HG03135 (cell line): ENCODE results near the gene SAE1.

Source experiments
- ATAC-seq: cut with Tn5 transposase; IDR thresholded peaks from one replicate; pipeline ENCODE4 v1.9.1; 2021; ENCODE audit warnings: mild to moderate bottlenecking, moderate library complexity; ENCODE audit not compliant: unreplicated experiment

SAE1 gene

DNA sequence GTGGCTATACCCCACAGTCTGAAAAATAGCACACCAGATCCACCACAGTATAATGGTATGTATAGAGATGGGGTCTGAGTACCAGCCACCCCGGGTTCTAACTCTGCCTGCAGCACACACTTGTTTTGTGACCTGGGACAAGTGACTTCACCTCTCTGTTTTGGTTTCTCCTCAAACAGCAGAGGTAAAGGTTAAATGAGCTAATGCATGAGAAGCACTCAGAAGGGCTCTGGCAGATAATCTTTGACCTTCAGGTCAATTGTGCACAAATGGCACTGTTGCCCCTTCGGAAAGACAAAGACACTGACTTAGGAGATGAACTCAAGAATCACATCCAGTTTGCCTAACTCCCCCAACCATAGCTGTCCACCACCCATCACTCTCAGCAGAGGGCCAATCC lies 24.8 kb upstream of the SAE1 start:
- ATAC-seq = no peak

DNA sequence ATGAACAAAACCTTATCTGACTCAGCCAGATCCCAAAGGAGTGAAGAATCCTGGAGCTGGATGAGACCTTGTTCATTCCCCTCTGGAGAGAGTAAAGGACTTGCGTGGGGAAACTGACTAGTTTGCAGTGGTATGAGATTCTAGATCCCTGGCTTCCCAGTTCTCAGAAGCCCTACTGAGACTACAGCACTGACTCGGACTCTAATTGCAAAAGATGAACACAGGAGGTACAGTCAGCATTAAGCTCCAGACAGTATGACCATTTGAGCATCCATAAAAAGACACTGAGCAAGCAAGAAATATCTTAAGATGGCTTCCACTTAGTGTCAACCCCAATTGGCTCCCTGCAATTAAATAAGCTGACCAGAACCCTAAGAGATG lies 23.8 kb upstream of the SAE1 start:
- no peak for ATAC-seq

DNA sequence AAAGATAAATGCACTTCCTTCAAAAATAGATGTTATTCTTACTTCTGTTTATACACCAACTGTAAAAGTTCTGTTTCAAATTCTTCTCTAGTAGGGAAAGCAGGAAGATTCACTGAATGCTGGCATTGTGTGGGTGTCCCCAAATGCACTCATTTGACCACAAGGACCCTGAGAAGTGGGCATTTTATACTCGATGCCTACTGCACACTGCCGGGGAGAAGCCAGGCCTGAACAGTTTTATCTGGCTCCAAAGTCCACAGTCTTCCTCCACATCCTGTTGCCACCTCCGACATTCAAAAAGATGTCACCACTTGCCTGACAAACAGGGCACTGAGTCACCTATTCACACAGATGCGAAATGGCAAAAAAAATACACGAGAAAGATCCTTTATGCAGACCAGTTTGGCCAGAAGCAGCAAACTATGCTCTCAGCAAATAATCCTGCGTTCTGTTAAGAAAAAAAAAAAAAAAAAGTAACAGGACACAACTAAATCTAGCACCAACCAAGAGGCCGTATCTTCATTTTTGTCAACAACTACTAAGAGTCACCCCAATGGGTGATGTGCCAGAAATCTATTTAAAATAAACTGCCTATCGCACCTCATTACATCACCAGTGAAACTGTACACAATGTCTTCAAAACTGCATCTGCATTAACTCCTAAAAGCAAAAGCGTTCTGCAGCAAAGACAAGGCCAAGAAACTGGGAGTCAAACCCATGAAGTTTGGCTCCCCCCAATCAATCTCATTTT lies 23.3 kb upstream of the SAE1 start:
- no peak for ATAC-seq

DNA sequence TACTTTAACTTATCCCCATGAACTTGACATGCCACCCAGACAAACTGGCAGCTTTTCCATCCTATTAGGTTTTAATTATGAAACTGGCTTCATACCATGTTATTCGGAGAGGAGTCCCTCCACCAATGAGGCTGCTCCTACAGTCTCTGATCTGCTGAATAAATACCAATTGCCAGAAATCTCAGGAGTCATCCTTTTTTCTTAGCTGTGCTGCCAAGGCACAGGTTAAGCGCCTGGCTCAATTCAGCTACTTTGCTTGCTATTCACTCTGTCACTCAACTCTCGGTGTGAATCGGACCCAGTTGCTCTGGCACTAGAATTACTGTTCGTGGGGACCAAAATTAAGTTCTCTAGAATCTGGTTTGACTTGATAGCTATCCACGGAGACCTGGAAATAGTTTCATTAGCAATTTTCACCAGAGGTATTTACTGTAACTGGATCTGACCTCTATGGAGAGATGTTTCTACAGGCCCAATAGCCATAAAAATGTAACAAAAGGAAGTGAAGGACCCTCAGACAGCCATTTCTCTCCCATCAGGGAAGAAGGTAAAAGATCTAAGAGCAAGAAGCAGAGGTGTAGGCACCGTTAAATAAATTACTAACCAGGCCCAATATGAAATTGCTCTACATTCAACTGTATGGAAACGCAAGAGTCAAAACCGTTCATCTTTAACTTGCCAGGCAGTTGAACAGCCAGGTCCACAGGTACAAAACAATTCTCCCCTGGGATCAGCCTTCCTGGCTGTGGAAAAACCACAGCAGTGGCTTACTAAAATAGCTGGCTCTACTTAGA lies 22.5 kb upstream of the SAE1 start:
- ATAC-seq = no peak

DNA sequence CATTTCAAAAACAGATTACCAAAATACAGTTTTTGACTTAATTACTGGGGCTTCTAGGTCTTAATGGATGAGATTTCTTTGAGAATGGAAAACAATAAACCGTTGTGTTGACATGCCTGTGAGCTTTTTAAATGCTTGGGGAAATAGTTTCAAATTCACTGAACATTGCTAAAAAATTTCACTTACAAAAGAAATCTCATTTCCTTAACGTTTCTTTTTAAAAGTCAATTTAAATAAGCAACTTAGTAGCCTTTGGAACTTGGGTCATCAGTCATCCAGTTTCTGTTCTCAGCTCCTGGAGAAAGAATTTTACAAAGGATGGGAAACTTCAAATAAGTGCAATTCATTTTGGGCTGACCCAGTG lies 21.5 kb upstream of the SAE1 start:
- no peak for ATAC-seq

DNA sequence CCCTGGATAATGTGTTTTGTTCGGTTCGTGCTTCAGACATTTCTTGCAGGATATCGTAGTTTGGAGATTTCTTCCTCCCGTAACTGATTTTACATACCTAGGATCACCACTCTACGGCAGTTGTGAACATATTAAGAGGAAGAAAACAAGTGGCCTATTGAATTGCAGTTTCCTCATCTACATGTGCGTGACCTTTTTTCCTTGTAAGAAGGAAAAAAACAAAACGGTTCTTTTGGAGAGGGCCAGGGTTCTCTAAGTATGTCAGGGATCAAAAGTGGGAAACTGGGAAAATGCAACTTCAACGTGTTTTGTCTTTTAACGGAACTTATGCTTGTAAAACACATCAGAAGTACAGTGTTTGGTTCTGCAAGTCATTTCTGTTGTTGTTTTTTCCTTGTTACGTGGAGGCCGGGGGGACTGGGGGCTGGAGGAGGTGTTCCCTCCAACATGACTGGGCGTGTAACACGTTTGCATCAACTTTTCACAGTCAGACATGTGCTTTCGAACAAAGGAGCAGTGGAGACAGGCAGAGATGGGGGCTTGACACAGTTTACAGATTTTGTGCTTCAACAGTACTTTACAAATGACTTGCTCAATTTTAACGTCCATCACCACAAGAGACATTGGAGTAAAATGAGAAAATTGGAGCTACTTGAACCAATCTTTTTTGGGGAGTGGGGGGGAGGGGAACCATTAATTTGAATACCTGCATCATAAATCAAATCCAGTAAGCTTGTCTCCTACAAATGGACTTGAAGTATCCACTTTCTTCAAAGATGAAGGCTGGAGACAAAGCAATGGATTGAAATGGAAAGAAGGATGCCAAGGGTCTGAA lies 20.9 kb upstream of the SAE1 start:
- no peak for ATAC-seq

DNA sequence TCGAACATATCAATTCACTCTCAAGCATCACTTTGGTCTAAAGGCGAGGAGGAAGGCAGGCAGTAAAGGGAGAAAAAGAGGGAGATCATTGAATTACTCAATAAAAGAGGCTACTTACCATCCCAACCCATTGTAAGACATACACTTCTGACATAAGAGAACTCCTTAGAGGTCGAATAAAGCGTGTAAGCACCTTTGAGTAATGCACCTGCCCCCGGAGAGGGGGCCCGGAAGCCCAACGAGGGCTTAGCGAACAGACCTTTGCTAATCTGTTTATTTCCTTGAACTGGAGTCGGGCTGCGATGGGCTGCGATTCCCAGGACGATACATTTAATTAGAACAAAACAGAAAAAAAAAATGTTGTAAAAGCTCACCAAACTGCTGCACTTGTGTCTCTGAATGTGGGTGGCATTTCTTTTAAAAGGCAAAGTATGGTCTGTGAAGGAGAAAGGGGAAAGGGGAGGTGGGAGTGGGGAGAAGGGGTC lies 20.1 kb upstream of the SAE1 start:
- no peak for ATAC-seq

DNA sequence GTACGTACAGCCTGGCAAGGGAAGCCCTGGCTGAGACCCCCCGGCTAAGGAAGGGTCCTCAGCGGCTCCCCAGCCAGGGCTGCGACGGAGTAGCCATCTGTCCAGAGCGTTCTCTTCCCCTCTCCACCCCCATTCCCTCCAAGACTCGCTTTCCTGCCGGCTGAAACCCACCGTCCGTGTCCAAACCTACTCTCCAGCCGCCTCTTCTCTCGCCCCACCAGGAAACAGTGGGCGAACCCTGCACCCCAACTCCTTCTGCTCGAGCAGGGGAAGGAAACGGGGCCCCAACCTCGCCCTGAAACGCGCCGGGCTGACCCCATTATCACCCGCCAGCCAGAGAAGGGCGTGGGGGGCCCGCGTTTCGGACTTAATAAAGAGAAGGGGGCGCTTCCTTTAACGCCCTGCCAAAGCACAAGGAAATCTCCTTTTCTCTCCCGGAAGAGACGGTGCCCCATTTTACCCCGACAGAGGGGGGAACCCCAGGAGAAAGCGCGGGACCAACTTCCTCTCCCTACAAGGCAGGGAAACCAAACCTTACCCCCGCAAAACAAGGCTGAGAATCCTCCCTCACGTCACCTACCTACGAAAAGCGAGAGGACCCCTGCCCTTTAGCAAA lies 19.5 kb upstream of the SAE1 start:
- no peak for ATAC-seq

DNA sequence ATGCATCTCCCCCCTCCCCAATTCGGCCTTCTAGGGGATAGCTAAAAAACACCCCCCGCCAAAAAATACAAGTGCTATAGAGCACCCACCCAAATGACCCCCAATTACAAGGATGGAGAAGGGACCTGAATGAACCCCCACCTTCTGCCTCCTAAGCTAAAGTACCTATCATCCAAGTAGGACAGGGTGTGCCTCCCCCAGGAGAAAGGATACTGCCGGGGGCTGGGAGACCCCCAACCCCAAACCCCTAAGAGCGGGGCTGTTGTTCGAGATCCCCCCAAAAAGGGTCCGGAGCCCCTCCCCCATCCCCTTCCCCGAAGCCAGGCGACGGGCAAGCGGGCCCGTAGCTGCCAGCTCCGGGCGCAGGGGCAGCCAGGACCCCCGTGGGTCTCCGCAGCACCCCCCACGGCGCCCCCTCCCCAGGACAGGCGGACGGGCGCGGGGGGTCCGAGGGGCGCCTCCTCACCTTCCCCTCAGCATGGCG lies 18.9 kb upstream of the SAE1 start:
- no peak for ATAC-seq

DNA sequence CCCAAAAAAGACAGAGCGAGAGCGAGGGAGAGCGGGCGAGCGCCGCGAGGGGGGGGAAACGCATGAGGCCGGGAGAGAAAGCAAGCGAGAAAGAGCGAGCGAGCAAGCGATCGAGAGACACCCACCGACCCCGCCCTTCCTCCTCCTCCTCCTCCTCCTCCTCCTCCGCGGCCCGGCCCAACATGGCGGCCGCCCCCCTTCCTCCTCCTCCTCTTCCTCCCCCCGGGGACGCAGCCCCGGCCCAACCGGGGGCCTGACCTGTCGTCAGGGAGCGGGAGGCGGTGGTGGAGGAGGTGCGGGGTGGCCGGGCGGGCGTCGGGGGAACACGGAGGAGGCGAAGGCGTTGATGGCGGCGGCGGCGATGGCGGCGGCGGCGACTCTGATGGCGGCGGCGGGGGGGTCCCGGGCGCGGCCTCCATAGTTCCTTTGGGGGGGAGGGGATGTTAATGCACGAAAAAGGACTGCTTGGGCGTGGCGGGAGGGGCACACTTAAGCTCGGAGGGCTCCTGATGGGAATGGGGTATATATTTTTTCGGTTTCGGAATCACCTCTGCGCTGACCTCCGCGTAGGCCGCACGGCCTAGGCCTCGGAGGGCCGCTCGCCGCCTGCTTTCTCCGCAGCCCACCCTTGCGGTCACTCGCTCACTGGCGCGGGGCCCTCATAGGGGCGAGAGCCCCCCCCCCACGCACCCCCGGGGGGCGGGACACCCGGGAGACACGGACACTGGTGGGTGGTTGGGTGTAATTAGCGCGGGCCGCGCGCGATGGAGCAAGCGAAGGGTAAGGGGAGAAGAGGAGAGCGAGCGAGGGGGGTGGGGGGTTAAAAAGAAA lies 18.3 kb upstream of the SAE1 start:
- peak; percentile 15 for ATAC-seq

DNA sequence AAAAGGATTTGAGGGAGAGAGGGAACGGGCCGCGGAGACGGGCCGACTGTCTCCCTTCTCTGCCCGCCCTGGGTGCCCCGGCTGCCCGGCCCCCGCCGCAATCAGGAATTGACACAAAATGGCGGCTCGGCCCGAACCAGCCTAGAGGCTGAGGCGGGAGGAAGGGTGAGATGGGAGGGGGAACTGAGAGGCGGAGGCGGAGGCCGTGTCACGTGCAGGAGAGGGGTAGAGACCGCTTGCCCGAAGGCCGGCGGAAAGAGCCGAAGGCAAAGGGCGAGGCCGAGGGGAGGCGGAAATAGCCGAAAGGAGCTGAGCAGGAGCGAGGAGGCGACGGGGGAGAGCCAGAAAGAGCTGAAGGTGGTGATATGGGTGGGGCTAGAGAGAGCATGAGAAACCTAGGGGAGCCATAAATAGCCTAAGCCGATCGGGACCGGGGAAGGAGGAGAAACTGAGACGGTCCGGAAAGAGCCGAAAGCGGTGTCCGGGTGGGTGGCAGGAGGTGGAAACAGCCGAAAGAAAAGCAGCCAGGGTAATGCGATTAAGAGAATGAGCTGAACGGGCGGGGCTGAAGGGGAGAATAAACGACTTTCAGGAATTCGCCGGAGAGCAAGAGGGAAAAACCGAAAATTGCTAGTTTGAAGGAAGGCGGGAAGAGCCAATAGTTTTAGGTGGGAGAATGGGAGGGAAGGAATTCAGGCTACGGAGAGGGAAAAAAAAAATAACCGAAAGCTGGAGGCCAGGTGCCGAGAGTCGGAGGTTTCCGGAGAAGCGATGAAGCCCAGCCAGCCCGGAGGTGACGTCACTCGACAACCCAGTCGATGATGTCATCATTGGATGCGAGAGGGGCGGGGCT lies 17.4 kb upstream of the SAE1 start, which contains the start of gene ZC3H4:
Gene ZC3H4, minus strand, starts transcription at position 780 of the 853 bp plus-strand sequence. CDS start 1,192 bp downstream, outside the sequence.
- ATAC-seq = peak; percentile 74

DNA sequence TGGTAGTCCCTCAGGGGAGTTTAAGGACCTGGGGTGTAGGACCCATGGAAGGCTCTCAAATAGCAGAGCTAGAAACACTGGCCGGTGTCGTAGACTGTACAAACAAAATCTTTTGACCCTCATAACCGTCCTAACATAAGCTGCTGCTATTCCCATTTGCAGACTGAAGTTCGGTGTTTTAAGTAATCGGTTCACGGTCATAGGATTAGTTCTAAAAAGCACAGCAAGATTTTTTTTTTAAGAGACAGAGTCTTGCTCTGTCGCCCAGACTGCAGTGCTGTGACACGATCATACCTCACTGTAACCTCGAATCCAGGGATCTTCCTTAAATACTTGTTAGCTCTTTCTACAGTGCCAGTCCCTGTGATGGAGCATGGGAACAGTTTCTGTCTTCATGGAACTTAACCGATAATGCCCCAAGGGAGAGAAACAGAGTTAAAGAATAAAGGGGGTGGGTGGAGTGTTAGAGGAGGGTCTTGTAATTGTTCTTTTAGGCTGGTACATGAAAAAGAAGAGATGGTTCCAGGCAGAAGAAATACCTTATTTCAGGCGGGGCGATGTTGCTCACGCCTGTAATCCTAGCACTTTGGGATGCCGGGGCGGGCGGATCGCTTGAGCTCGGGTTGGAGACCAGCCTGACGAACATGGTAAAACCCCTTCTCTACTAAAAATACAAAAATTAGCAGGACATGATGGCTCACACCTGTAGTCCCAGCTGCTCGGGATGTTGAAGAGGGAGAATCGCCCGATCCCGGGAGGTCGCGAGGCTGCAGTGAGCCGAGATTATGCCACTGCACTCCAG lies 16.6 kb upstream of the SAE1 start:
- no peak for ATAC-seq

DNA sequence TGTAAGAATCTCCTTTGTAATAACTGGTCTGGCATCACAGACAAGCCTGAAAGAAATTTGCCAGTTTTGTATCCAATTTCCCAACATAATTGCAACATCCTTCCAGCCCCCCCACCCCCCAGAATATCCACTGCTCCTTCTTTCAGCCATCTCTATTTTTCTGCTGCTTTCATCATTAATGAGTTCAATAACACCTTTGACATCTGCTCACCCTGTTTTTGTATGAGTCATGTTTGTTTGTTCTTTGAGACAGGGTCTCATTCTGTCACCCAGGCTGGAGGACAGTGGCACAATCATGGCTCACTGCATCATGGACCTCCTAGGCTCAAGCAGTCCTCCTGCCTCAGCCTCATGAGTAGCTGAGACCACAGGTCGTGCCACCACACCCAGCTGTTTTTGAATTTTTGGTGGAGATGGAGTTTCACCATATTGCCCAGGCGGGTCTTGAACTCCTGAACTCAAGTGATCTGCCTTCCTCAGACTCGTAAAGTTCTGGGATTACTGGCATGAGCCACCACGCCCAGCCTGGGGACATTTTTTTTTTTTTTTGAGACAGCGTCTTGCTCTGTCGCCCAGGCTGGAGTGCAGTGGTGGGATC lies 10.1 kb upstream of the SAE1 start:
- ATAC-seq = no peak

DNA sequence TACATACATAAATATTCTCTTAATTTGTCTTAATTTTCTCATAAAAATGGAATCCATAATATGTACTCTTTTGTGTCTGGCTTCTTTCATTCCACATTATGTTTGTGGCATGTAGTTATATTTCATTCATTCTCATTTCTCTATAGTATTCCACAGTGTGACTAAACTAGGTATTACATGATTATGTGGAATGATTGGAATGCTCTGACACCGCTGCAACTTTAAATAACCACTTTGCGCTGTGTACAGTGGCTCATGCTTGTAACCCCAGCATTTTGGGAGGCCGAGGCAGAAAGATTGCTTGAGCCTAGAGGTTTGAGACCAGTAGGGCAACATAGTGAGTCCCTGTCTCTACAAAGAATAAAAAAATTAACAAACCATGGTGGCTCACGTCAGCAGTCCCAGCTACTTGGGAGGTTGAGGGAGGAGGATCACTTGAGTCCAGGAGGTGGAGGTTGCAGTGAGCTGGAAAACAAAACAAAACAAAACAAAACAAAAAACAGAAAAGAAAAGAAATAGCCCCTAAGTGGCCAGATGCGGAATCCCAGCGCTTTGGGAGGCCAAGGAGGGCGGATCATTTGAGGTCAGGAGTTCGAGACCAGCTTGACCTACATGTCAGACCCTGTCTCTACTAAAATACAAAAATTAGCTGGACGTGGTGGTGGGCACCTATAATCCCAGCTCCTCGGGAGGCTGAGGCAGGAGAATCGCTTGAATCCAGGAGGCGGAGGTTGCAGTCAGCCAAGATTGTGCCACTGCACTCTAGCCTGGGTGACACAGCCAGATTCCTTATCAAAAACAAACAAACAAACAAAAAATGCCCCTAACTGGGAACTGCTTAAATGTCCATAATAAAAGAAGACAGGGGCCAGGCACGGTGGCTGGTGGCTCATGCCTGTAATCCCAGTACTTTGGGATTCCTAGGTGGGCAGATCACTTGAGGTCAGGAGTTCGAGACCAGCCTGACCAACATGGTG lies 8.0 kb upstream of the SAE1 start:
- ATAC-seq = no peak

DNA sequence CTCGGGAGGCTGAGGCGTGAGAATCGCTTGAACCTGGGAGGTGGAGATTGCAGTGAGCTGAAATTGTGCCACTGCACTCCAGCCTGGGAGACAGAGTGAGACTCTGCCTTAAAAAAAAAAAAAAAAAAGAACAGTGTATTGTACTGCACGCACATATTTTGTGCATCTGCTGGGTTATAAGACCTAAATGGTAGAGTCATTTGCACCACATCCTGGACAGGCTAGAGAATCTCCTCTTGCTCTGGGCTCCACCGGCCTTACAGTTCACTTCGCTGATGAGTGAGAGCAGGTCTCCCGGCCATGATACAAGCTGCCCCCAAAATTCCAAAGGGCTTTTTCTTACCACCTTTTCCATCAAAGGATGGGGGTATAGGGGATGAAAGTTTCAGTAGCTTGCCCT lies 7.2 kb upstream of the SAE1 start:
- ATAC-seq = no peak

DNA sequence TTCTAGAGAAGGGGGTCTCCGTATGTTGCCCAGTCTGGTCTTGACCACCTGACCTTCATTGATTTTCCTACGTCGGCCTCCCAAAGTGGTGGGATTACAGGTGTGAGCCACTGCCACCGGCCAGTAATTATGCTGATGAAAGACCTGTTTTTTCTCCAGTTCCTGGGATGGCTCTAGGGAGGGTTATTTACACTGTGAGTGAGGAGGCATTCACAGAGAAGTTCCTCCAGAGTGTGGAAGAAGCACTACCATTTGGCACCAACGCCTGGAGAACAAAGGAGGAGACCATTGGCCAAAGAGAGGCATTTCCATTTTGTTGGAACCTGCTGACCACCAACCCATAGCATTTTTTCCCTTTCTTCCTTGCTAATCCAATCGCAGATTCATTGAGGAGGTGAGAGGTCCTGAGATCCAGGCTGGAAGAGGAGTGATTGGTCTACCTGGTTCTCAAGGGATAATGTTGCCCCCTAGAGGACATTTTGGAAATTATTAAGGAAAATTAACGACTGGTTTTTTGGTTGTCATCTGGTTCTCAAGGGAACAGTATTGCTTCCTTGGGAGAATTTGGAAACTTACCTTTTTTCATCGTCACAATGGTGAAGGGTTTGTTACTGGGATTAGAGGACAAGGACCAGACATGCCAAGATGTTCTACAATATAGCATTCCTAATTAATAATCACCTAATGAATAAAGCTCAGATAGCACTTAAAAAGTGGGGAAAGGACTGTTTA lies 5.5 kb upstream of the SAE1 start:
- ATAC-seq = no peak
